ENCODE results near the gene RUFY2.

GRCh38 chr10:68362590-68362989 is 44.5 kb downstream of the RUFY2 start:
- TF ChIP-seq POLR2A (IDR thresholded peaks at IDR 0.05) (no peak), CTCF (IDR thresholded peaks at IDR 0.05) (no peak)

All from lower leg skin (tissue), 3 donors.